ENCODE data around the gene NKD1.

DNA sequence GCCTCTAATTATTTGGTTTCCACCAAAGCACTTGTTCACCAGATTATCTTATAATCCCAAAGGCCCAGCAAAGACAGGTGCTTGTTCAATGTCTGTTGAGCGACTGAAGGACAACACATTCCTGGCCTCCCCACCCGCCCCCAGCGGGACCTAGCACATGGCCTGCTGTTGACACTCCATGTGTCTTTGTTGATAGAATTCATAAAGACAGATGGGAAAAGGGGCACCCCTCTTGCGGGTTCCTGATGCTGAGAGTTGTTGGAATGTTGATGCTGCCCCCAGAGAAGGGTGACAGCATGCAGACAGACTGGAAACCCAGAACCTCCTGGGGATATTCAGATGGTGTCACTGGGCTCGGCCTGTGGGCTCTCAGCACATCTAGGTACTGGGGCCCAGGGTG is 96.0 kb downstream of the NKD1 start:
- TF ChIP-seq POLR2A (IDR thresholded peaks at IDR 0.05): no peak
- no peak for TF ChIP-seq CTCF (IDR thresholded peaks at IDR 0.05)

Data from sigmoid colon (tissue), 3 donors.